Activated CD4-positive, alpha-beta T cell treated with anti-CD3 and anti-CD28 coated beads, Interleukin-2, amount 10 ng/mL, durations not matched to agents 24 days and 14 days (primary cell): ENCODE measurements around the gene TEKT1. TPM values are rescaled to one million over a fixed set of nuclear protein-coding genes. Genes with fewer than 3 reads are reported as not detected.
"Not testable (repeated sequence)": the region's sequence is repeated elsewhere in the genome, so short reads cannot be mapped to it uniquely, and the experiment has no call there.

Experiments used
- DNase-seq: peaks from one replicate; pipeline ENCODE4 v3.0.0; 2022
- H3K27ac Mint-ChIP-seq: one replicate; pipeline ENCODE4 v1.8.0; 2022; ENCODE audit warnings: mild to moderate bottlenecking, mixed read lengths
- H3K27me3 Mint-ChIP-seq: one replicate; pipeline ENCODE4 v1.8.0; 2022; ENCODE audit warnings: mixed read lengths
- H3K36me3 Mint-ChIP-seq: one replicate; pipeline ENCODE4 v1.8.0; 2022; ENCODE audit warnings: low read depth, mild to moderate bottlenecking, mixed read lengths
- H3K4me1 Mint-ChIP-seq: one replicate; pipeline ENCODE4 v1.8.0; 2021; ENCODE audit warnings: mixed read lengths
- H3K4me3 Mint-ChIP-seq: one replicate; pipeline ENCODE4 v1.8.0; 2022; ENCODE audit warnings: mild to moderate bottlenecking, moderate library complexity, mixed read lengths
- H3K9me3 Mint-ChIP-seq: one replicate; pipeline ENCODE4 v1.8.0; 2021; ENCODE audit warnings: mixed read lengths
- intact Hi-C: fragments of 100-400 bp; cut with micrococcal nuclease; formaldehyde crosslinking; loops from one replicate; pipeline ENCODE4 v1.15.1; 2023
- total RNA-seq: library from RNA; stranded (reverse); gene quantifications from 2 replicates; pipeline ENCODE4 v1.2.3, GENCODE V29; 2022

The TEKT1 gene
- total RNA-seq, 1 donor from 2014 or later = not detected

DNA sequence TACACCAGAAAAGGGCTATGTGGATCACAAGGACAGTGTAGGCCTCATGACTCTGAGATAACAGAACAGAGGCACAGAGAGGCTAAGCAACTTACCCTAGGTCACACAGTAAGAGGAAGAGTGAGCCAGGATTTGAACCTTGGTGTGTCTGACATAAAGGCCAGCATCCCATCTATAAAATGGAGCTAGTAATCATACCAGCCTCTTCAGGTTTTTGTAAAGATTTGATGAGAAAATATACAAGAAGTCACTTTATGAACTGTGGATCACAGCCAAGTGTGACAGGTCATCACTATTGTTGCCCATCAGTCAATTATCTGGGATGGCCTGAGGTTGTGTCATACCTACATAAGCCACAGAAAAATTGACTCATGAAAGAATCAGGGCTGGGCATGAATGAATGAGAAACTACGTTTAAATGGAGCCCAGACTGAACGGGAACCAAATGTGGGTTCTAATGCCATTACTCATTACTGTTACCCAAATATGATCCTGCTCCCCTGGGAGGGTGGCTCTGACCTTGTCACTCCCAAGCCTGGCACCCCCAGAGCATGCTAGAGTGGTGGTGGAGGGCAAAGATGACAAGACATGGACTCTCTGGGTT lies 34.5 kb downstream of the TEKT1 start:
- no peaks in the 10 kb centered on the region for H3K9me3 Mint-ChIP-seq
- H3K27me3 Mint-ChIP-seq = peaks cover 4% of the 10 kb centered on the region
- peaks cover 6% of the 10 kb centered on the region for H3K4me1 Mint-ChIP-seq
- no peak overlapping the region for H3K27ac Mint-ChIP-seq
- intact Hi-C loops = no loop called here
- no peaks in the 10 kb centered on the region for H3K36me3 Mint-ChIP-seq
- DNase-seq = no peak
- no peak overlapping the region for H3K4me3 Mint-ChIP-seq

DNA sequence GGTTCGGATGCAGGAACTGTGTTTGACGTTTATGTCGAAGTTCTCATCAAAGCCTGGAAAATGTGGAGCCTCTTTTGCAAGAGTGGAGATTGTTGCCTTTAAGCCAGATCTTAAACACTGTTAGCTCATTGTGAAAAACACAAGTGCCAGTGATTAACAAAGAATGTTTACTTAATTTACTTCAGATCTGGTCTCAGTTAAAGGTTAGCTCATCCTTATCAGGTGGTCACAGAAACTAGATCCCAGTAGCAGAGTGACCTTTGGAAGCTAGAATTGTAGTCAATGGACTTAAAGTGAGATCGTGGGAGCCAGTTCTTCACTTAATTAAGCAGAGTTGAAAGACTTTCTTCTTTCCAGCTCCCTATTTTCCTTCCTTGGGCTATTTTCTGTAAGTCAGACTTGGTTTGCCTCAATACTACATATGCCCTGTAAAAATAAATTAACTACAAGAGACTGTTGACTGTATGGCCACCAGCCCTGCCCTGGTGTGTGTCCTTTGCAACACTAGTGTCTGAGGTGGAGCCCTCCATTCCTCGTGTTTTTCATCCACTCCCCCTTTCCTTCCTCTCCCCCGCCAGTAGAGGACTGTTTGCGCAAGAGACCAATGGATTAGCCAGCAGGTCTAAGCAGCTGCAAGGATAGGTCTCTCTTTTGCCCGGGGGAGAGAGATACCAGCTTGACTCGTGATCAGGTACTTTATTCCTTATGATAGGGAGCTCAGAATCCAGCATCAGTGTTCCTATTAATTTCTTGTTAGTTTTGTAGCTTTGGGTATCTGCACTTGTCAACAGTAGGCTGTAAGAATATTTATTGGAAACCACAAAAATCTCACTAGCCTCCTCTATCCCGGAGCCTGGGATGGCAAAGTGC lies 35.3 kb downstream of the TEKT1 start:
- no peaks in the 10 kb centered on the region for H3K36me3 Mint-ChIP-seq
- intact Hi-C loops = no loop called here
- H3K9me3 Mint-ChIP-seq = no peaks in the 10 kb centered on the region
- H3K27me3 Mint-ChIP-seq = peaks cover 6% of the 10 kb centered on the region
- no peak overlapping the region for H3K27ac Mint-ChIP-seq
- no peak for DNase-seq
- H3K4me1 Mint-ChIP-seq = peaks cover 6% of the 10 kb centered on the region
- H3K4me3 Mint-ChIP-seq = no peak overlapping the region

DNA sequence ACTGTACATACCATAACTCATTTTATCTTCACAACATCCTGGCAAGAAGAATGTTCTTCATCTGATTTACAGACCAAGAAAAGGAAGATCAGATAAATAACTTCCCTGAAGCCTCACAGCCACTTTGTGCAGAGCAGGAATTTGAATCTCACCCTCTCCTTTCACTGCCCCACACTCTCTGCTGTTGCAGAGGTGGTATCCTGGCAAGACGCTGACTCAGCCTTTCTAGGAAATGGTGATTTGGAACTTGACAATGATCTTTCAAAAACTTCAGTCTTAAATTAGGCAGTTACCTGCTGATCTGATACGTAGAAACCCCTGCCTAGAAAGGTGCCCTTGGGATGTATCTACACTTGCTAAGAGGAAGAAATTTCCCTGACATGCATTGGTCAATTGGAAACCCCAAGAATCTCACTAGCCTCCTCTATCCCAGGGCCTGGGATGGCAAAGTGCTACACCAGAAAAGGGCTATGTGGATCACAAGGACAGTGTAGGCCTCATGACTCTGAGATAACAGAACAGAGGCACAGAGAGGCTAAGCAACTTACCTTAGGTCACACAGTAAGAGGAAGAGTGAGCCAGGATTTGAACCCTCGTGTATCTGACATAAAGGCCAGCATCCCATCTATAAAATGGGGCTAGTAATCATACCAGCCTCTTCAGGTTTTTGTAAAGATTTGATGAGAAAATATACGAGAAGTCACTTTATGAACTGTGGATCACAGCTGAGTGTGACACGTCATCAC lies 37.6 kb downstream of the TEKT1 start:
- H3K27me3 Mint-ChIP-seq = peaks cover 22% of the 10 kb centered on the region

DNA sequence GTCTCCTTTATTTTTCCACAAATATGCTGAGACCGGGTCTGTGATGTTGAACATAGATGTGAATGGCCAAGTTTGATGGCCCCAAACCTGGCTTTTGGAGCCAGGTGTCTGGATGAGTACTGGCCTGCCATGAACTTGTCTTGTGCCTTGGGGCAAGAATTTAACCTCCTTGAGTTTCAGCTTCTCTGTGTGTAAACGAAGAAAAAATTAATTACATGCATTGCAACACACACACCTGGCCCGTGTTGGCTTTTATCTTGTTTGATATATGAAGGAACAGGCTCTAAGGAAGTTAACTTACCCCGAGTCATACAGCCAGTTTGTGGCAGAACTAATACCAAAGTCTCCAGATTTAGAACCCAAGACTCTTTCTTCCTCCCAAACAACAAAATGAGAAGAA lies 42.4 kb downstream of the TEKT1 start:
- intact Hi-C loops = no loop called here
- peak; percentile 37 for DNase-seq
- Mint-ChIP-seq H3K27ac (no peak overlapping the region), H3K4me1 (peaks cover 6% of the 10 kb centered on the region), H3K9me3 (peaks cover 20% of the 10 kb centered on the region), H3K36me3 (peaks cover 3% of the 10 kb centered on the region), H3K27me3 (peaks cover 34% of the 10 kb centered on the region), H3K4me3 (no peak overlapping the region)

More for the DNA sequence above, 37.6 kb downstream of the TEKT1 start:
- Mint-ChIP-seq H3K4me1 (peaks cover 6% of the 10 kb centered on the region), H3K36me3 (no peaks in the 10 kb centered on the region), H3K4me3 (no peak overlapping the region), H3K27ac (no peak overlapping the region), H3K9me3 (no peaks in the 10 kb centered on the region)
- DNase-seq = peak; percentile 52
- intact Hi-C loops = no loop called here

DNA sequence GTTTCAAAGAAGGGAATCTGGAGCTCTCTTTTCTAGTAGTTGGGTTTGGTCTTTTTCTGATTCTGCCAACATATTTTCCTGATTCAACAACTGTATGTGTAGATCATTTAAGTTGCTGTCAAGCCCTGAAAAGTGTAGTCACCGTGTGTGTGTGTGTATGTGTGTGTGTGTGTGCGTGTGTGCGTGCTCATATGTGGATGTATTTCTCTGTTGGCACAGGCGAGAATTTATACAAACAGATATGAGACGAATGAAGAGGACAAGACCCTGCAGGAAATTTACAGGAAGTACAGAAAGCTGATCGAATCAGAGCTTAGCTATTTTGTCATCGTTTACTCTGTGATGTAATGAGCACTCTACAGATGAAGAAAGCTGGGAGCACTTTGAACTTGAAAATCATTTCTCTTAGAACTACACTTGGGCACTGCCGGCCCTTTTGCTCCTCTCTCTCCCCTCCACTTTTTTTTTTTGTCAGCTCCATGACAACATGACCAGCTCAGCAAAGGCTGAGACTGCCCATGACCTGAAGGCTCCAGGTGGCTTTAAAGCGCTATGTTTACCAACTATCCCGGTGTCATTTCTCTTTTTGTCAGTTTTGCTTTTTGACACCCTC lies 44.3 kb downstream of the TEKT1 start:
- H3K4me1 Mint-ChIP-seq = no peaks in the 10 kb centered on the region
- H3K27me3 Mint-ChIP-seq = peaks cover 36% of the 10 kb centered on the region
- peak; percentile 18 for DNase-seq
- H3K9me3 Mint-ChIP-seq = peaks cover 35% of the 10 kb centered on the region
- intact Hi-C loops = no loop called here
- H3K4me3 Mint-ChIP-seq = no peak overlapping the region
- H3K27ac Mint-ChIP-seq = no peak overlapping the region
- peaks cover 12% of the 10 kb centered on the region for H3K36me3 Mint-ChIP-seq

DNA sequence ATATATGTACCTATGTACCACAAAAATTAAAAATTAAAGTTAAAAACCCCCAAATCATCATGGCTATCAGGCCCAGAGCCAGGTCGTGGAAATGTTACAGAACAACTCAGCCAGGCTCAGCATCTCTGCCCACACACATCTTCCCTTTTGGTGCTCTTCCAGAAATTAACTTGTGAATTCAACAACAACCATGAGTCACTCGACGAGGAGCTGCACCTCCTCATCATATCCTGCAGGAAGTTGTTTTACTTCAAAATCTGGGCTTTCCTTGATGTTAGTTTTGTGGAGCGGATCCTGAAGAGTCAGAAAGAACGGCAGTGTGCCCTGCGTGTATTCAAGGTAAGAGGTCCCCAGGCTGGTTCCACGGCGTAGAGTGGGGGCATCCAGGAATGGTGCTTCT lies 44.9 kb downstream of the TEKT1 start:
- H3K4me3 Mint-ChIP-seq = no peak overlapping the region
- H3K27me3 Mint-ChIP-seq = peaks cover 36% of the 10 kb centered on the region
- H3K27ac Mint-ChIP-seq = no peak overlapping the region
- H3K4me1 Mint-ChIP-seq = no peaks in the 10 kb centered on the region
- peaks cover 41% of the 10 kb centered on the region for H3K9me3 Mint-ChIP-seq
- peaks cover 16% of the 10 kb centered on the region for H3K36me3 Mint-ChIP-seq
- peak; percentile 23 for DNase-seq
- intact Hi-C loops = no loop called here

DNA sequence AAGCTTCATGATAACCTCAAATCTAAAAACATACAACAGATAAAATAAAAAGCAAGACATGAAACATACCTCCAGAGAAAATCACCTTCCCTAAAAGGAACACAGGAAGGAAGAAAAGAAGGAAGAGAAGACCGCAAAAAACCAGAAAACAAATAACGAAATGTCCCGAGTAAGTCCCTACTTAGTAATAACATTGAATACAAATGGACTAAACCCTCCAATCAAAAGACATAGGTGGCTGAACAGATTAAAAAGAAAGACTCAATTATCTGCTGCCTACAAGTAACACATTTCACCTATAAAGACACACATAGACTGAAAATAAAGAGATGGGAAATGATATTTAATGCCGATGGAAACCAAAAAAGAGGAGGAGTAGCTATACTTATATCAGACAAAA lies 49.3 kb downstream of the TEKT1 start:
- no peak overlapping the region for H3K27ac Mint-ChIP-seq
- intact Hi-C loops = no loop called here
- H3K36me3 Mint-ChIP-seq = peaks cover 54% of the 10 kb centered on the region
- peaks cover 61% of the 10 kb centered on the region for H3K9me3 Mint-ChIP-seq
- DNase-seq = no peak
- H3K4me3 Mint-ChIP-seq = no peak overlapping the region
- peaks cover 12% of the 10 kb centered on the region for H3K27me3 Mint-ChIP-seq
- peaks cover 5% of the 10 kb centered on the region for H3K4me1 Mint-ChIP-seq

DNA sequence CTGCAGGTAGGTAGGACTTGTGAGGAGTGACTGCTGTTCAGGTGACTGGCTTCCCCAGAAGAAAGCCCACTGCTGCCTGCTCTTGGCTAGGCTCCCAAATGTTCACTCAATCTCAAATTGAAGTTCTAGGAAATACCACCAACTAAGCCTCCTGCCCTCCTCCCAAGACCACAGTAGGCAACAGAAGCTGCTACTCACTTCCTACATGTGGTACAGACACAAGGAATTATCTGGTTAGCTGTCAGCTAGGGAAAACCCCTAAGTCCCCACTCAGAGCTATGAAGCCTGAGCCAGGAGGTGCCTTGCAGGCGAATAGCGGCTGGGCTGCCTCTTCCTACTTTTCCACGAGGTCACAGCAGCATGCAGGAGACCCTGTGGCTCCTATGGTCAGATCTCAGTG lies 50.6 kb downstream of the TEKT1 start:
- H3K4me3 Mint-ChIP-seq = no peak overlapping the region
- intact Hi-C loops = no loop called here
- peaks cover 5% of the 10 kb centered on the region for H3K4me1 Mint-ChIP-seq
- peaks cover 52% of the 10 kb centered on the region for H3K9me3 Mint-ChIP-seq
- peaks cover 58% of the 10 kb centered on the region for H3K36me3 Mint-ChIP-seq
- no peak overlapping the region for H3K27ac Mint-ChIP-seq
- DNase-seq = peak; percentile 49
- H3K27me3 Mint-ChIP-seq = peaks cover 8% of the 10 kb centered on the region

DNA sequence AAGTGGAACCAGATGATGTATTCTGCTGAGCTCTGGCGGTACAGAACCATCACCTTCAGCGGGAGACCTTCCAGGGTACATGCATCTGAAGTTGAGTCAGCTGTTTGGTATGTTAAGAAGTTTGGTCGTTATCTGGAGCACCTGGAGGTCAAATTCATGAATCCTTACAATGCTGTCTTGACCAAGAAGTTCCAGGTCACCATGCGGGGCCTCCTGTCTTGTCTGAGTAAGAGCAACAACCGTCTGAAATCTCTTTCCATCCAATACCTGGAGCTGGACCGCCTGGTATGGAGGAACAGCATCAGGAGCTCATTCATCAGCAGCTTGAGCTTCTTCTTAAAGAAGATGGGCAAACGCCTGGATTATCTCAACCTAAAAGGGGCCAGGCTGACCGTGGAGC lies 51.5 kb downstream of the TEKT1 start:
- Mint-ChIP-seq H3K27ac (no peak overlapping the region), H3K4me1 (peaks cover 5% of the 10 kb centered on the region), H3K27me3 (peaks cover 3% of the 10 kb centered on the region), H3K9me3 (peaks cover 43% of the 10 kb centered on the region), H3K36me3 (peaks cover 58% of the 10 kb centered on the region), H3K4me3 (no peak overlapping the region)
- DNase-seq = no peak
- intact Hi-C loops = no loop called here

DNA sequence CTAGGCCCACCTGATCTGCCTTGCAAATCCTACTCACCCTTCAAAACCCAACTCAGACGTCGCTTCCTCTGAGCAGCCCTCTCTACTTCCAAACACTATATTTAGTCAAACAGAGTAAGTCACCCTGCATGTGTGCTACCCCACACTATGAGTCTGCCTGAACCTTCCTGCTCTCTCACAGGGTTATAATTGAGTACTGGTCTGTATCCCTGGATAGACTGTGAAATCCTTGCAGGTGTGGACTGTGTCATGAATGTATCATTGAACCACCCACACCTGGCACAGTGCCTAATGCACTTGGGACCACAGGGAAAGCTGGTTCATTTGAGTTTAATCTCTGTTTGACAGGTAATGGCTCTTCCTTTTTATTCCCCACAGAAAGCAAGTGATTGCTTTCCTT lies 52.1 kb downstream of the TEKT1 start:
- intact Hi-C loops = no loop called here
- Mint-ChIP-seq H3K9me3 (peaks cover 44% of the 10 kb centered on the region), H3K36me3 (peaks cover 64% of the 10 kb centered on the region), H3K4me1 (peaks cover 5% of the 10 kb centered on the region), H3K27ac (peak overlapping the region; percentile 12), H3K4me3 (no peak overlapping the region), H3K27me3 (peaks cover 2% of the 10 kb centered on the region)
- DNase-seq = no peak

DNA sequence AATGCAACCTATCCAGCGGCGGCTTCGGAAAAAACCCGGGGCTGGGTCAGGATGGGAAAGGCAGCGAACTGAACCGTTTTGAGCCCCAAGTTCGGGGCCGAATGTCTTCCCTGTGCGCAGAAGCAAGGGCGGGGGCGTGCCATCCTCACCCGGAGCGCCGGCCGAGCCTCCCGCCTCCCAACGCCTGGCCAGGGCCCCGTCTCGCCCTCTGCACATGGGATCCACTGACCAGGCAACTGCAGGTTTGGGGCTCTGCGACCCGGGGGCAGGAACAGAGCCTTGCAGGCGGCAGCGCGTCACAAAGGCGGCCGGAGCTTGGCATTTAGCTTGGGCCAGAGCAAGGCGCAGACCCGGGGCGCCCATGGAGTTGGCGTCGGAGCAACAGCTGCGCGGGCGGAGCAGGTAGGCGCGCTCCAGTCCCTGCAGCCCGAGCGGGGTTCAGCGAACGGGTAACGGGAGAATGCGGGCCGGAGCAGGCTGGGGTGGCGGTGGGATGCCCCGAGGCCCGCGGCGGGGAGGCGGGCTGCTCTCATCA lies 55.6 kb downstream of the TEKT1 start, which contains the start of gene FBXO39:
FBXO39 (plus strand) TSS at position 345 of the 535 bp plus-strand sequence. CDS start 3,654 bp downstream, outside the sequence.
- Mint-ChIP-seq H3K4me1 (peaks cover 5% of the 10 kb centered on the region), H3K27ac (no peak within 1 kb of the TSS)

DNA sequence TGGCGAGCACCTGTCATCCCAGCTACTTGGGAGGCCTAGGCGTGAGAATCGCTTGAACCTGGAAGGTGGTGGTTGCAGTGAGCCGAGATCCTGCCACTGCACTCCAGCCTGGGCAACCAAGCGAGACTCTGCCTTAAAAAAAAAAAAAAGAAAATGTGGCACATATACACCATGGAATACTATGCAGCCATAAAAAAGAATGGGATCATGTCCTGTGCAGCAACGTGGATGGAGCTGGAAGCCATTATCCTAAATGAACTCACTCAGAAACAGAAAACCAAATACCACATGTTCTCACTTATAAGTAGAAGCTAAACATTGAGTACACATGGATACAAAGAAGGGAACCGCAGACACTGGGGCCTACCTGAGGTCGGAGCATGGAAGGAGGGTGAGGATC lies 56.6 kb downstream of the TEKT1 start:
- peaks cover 43% of the 10 kb centered on the region for H3K9me3 Mint-ChIP-seq
- H3K27ac Mint-ChIP-seq, H3K4me3 Mint-ChIP-seq, intact Hi-C loops, H3K27me3 Mint-ChIP-seq, H3K4me1 Mint-ChIP-seq, DNase-seq: not testable (repeated sequence)
- peaks cover 81% of the 10 kb centered on the region for H3K36me3 Mint-ChIP-seq

More for the DNA sequence above, 55.6 kb downstream of the TEKT1 start, which contains the start of gene FBXO39:
- H3K27me3 Mint-ChIP-seq = no peaks in the 10 kb centered on the region
- peaks cover 42% of the 10 kb centered on the region for H3K9me3 Mint-ChIP-seq
- H3K4me3 Mint-ChIP-seq = no peak within 1 kb of the TSS
- DNase-seq = peak; percentile 63
- intact Hi-C loops = no loop called here
- peaks cover 80% of the 10 kb centered on the region for H3K36me3 Mint-ChIP-seq

DNA sequence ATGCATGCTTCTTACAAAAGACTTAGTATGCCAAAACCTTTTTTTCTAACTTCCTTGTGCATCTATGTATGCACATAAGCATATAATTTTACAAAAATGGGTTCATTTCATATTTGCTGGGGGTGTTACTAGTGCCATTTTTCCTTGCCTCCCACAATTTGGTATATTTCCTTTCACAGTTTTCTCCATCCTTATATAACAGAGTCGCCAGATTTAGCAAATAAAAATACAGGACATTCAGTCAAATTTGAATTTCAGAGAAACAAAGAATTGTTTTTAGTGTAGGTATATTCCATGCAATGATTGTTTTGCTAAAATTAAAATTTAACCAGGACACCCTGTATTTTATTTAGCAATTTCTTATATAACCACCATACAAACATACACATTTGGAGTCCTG lies 59.5 kb downstream of the TEKT1 start:
- H3K27me3 Mint-ChIP-seq = no peaks in the 10 kb centered on the region
- no peak overlapping the region for H3K4me3 Mint-ChIP-seq
- peaks cover 5% of the 10 kb centered on the region for H3K4me1 Mint-ChIP-seq
- no peak overlapping the region for H3K27ac Mint-ChIP-seq
- DNase-seq = no peak
- intact Hi-C loops = no loop called here
- peaks cover 82% of the 10 kb centered on the region for H3K36me3 Mint-ChIP-seq
- peaks cover 40% of the 10 kb centered on the region for H3K9me3 Mint-ChIP-seq
